OCI-LY7 (cell line): ENCODE data around the gene EVA1B.

Experiments
- CTCF ChIP-seq: fragments of 200-600 bp; sonication (generic); conservative IDR thresholded peaks from 2 replicates; pipeline ENCODE4 v1.5.1; 2014; ENCODE audit warnings: mild to moderate bottlenecking, antibody characterized with exemption, low read length, moderate library complexity, mixed read lengths
- EZH2phosphoT487 ChIP-seq: fragments of 200-600 bp; sonication (generic); IDR thresholded peaks from 2 replicates; pipeline ENCODE4 v1.6.1; 2018; ENCODE audit warnings: low read depth, borderline replicate concordance, mild to moderate bottlenecking, mixed run types, antibody characterized with exemption, low read length, moderate library complexity, mixed read lengths

DNA sequence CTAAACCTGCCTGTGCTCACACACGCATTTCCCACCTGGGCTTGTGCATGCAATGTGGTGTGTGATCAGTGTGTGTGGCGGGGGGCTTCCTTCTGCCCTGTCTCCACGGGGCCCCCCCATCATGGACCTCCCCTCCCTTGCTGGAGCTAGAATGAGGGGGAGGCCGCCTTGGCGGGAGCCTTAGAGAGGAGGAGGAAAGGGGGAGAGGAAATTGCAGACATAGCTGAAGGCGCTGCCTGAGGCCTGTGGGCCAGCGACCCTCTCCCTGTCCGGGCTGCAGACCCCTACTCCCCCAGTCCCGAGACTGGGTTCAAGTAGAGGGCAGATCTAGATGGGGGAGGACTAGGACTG is 883 bp upstream of the EVA1B start:
- TF ChIP-seq CTCF = no peak
- TF ChIP-seq EZH2phosphoT487 = no peak
